ENCODE results near the gene THADA.

DNA sequence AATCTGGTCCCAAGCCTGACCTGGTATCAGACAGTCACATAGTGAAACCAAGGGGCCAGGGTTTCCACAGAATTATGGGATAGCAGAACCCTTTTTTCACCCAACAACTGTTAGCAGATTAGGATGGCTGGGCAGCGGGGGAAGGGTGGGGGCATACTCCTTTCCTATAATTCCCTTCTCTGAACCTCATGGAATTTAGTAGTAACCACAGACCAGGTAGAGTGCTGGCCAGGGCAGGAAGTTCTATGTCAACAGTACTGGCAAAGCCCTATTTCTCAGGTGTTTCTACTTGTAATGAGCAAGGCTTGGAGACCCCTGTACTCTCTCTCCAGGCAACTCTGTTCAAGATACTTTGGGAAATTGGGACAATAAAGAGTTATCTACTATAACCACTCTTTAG, 174.6 kb downstream of the THADA start:
- TF ChIP-seq, protein P1, sequence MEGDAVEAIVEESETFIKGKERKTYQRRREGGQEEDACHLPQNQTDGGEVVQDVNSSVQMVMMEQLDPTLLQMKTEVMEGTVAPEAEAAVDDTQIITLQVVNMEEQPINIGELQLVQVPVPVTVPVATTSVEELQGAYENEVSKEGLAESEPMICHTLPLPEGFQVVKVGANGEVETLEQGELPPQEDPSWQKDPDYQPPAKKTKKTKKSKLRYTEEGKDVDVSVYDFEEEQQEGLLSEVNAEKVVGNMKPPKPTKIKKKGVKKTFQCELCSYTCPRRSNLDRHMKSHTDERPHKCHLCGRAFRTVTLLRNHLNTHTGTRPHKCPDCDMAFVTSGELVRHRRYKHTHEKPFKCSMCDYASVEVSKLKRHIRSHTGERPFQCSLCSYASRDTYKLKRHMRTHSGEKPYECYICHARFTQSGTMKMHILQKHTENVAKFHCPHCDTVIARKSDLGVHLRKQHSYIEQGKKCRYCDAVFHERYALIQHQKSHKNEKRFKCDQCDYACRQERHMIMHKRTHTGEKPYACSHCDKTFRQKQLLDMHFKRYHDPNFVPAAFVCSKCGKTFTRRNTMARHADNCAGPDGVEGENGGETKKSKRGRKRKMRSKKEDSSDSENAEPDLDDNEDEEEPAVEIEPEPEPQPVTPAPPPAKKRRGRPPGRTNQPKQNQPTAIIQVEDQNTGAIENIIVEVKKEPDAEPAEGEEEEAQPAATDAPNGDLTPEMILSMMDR (conservative IDR thresholded peaks at IDR 0.05 in 1 of 2, IDR thresholded peaks at IDR 0.05 in 1 of 2; ENCODE audit: low read depth in 1 of 2, low read length in 2 of 2), result no peak
- TF ChIP-seq EZH2 (IDR thresholded peaks at IDR 0.05; ENCODE audit: low read length, missing control alignments), result no peak
